Measurements from ENCODE around the gene CEP83.

CEP83 gene, protein sequence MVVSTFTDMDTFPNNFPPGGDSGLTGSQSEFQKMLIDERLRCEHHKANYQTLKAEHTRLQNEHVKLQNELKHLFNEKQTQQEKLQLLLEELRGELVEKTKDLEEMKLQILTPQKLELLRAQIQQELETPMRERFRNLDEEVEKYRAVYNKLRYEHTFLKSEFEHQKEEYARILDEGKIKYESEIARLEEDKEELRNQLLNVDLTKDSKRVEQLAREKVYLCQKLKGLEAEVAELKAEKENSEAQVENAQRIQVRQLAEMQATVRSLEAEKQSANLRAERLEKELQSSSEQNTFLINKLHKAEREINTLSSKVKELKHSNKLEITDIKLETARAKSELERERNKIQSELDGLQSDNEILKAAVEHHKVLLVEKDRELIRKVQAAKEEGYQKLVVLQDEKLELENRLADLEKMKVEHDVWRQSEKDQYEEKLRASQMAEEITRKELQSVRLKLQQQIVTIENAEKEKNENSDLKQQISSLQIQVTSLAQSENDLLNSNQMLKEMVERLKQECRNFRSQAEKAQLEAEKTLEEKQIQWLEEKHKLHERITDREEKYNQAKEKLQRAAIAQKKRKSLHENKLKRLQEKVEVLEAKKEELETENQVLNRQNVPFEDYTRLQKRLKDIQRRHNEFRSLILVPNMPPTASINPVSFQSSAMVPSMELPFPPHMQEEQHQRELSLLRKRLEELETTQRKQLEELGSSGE

DNA sequence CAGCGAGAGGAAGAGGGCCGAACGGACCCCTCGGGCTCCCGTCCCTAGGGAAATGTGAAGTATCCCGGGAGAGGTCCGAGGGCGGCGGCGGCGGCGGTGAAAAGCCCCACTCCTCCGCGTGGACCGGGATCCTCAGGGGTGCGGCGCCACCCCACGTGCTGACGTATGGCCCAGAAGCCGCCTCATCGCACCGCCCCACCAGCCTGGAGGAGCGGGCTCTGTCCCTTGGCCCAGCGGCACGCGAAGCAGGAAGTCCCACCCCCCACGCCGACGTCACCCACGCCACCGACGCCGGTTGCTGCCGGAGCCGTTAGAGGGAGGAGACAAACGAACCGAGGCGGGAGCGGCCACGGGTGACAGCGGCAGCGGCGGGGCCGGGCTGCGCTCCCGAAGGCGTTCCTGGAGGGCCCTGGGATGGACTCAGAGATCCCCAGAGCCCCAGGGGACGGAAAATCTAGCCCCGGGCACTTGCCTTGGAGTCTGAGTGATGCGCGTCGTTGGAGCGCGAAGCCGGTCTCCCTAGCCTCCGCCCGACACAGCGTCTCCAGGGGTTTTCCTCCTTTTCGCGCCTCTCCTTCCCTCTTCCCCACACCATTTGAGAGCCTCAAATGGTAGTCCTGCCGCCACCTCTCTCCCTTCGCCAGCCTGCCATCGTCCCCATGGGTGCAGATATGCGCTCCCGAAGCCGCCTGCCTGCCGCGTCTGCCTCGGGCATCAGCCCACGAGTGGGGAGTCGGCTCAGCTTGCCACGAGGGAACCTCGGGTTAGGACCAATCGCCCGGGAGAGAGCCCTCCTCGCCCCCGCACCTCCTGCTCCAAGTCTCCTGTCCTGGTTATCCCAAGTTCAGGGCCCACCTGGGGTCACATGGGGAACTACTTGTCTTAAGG, at the start of gene CEP83:
CEP83 (minus strand) TSS at position 140 of the 888 bp plus-strand sequence. CDS start 47,377 bp downstream, outside the sequence.
- H4K20me1 ChIP-seq (ENCODE audit: low read depth, low read length), result no peaks in the 10 kb centered on the region
- no peaks in the 10 kb centered on the region for H3K27me3 ChIP-seq (ENCODE audit: low read length)
- H3K9me2 ChIP-seq (replicated peaks; ENCODE audit: insufficient read depth, low read length), result no peaks in the 10 kb centered on the region
- peaks cover 4% of the 10 kb centered on the region; the same call in 1 of the 2 replicates for H3F3A ChIP-seq (ENCODE audit: insufficient read depth)
- peak within 1 kb of the TSS; percentile 84 for H3K9ac ChIP-seq (ENCODE audit: low read length)
- peaks cover 39% of the 10 kb centered on the region for H3K79me2 ChIP-seq (ENCODE audit: insufficient read depth, low read length)
- H3K36me3 ChIP-seq (ENCODE audit: low read length), result no peaks in the 10 kb centered on the region
- TF ChIP-seq, protein P1, sequence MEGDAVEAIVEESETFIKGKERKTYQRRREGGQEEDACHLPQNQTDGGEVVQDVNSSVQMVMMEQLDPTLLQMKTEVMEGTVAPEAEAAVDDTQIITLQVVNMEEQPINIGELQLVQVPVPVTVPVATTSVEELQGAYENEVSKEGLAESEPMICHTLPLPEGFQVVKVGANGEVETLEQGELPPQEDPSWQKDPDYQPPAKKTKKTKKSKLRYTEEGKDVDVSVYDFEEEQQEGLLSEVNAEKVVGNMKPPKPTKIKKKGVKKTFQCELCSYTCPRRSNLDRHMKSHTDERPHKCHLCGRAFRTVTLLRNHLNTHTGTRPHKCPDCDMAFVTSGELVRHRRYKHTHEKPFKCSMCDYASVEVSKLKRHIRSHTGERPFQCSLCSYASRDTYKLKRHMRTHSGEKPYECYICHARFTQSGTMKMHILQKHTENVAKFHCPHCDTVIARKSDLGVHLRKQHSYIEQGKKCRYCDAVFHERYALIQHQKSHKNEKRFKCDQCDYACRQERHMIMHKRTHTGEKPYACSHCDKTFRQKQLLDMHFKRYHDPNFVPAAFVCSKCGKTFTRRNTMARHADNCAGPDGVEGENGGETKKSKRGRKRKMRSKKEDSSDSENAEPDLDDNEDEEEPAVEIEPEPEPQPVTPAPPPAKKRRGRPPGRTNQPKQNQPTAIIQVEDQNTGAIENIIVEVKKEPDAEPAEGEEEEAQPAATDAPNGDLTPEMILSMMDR (IDR thresholded peaks at IDR 0.05; ENCODE audit: insufficient read depth, low read length, poor library complexity, severe bottlenecking), result no peak
- peak within 1 kb of the TSS; percentile 73 for H2AFZ ChIP-seq (ENCODE audit: low read depth, low read length, severe bottlenecking)
- H3K9me3 ChIP-seq (ENCODE audit: insufficient read depth, low read length), result no peaks in the 10 kb centered on the region
- H3K27ac ChIP-seq (ENCODE audit: low read depth, low read length), result peak within 1 kb of the TSS; percentile 29; the same call in 1 of the 2 replicates
- H3K4me3 ChIP-seq (ENCODE audit: insufficient read depth, low read length, poor library complexity, severe bottlenecking), result peak within 1 kb of the TSS; percentile 91
- peak within 1 kb of the TSS; percentile 64 for H3K4me2 ChIP-seq (ENCODE audit: low read depth, low read length, poor library complexity, severe bottlenecking)

DNA sequence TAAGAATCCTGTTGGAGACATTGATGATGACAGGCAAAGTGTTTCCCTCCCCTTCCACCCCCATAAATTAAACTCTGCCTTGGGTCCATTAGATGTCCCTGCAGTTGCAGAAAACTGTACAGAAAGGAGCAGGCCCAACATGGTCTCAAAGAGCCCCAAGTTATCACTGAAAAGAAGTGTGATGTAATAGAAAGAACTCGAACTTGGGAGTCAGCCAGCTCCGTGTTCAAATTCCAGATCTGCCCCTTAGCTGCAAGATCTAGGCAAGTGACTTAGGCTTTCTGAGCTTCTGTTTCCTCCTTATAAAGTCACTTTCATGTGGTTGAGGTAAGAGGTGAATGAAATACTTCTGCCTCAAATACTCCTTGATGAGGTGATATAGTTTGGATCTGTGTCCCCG, 49.6 kb upstream of the CEP83 start:
- Histone ChIP-seq H3K27me3 (ENCODE audit: low read length) (no peaks in the 10 kb centered on the region), H3K36me3 (ENCODE audit: low read length) (no peaks in the 10 kb centered on the region), H3K79me2 (ENCODE audit: insufficient read depth, low read length) (no peaks in the 10 kb centered on the region), H3K27ac (ENCODE audit: low read depth, low read length) (no peak overlapping the region), H3K9me3 (ENCODE audit: insufficient read depth, low read length) (no peaks in the 10 kb centered on the region), H3K4me3 (ENCODE audit: insufficient read depth, low read length, poor library complexity, severe bottlenecking) (no peak overlapping the region), H2AFZ (ENCODE audit: low read depth, low read length, severe bottlenecking) (no peak overlapping the region), H4K20me1 (ENCODE audit: low read depth, low read length) (no peaks in the 10 kb centered on the region), H3K9me2 (replicated peaks; ENCODE audit: insufficient read depth, low read length) (no peaks in the 10 kb centered on the region), H3K4me2 (ENCODE audit: low read depth, low read length, poor library complexity, severe bottlenecking) (no peak overlapping the region), H3F3A (ENCODE audit: insufficient read depth) (no peaks in the 10 kb centered on the region), H3K9ac (ENCODE audit: low read length) (no peak overlapping the region)
- no peak for TF ChIP-seq EZH2phosphoT487 (conservative IDR thresholded peaks at IDR 0.05; ENCODE audit: low read length)
- TF ChIP-seq, protein P1 (IDR thresholded peaks at IDR 0.05; ENCODE audit: insufficient read depth, low read length, poor library complexity, severe bottlenecking), result no peak

DNA sequence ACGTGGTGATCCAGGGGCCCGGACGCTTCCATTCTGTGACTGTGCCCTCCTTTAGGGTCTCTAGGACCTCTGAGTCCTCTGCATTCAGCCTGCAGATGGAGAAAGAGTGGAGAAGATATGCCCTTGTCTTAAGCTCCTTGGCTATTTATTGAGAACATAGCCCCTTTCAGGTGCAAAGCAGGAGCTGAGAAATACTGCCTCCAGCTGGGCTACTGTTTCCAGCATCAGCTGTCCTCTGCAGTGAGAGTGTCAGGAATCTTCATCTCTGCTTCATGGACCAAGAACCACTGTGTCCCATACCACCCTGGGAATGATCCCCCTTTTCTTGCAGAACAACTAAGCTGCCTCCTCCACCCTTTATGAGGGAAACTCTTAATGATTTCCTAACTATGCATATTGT, 47.8 kb upstream of the CEP83 start:
- no peaks in the 10 kb centered on the region for H3K9me2 ChIP-seq (replicated peaks; ENCODE audit: insufficient read depth, low read length)
- no peaks in the 10 kb centered on the region for H3K27me3 ChIP-seq (ENCODE audit: low read length)
- H3K9me3 ChIP-seq (ENCODE audit: insufficient read depth, low read length), result no peaks in the 10 kb centered on the region
- H4K20me1 ChIP-seq (ENCODE audit: low read depth, low read length), result no peaks in the 10 kb centered on the region
- no peak for TF ChIP-seq EZH2phosphoT487 (conservative IDR thresholded peaks at IDR 0.05; ENCODE audit: low read length)
- TF ChIP-seq, protein P1 (IDR thresholded peaks at IDR 0.05; ENCODE audit: insufficient read depth, low read length, poor library complexity, severe bottlenecking), result no peak
- H3K36me3 ChIP-seq (ENCODE audit: low read length), result no peaks in the 10 kb centered on the region
- H3K9ac ChIP-seq (ENCODE audit: low read length), result no peak overlapping the region
- H3F3A ChIP-seq (ENCODE audit: insufficient read depth), result no peaks in the 10 kb centered on the region
- no peak overlapping the region for H2AFZ ChIP-seq (ENCODE audit: low read depth, low read length, severe bottlenecking)
- no peak overlapping the region for H3K4me2 ChIP-seq (ENCODE audit: low read depth, low read length, poor library complexity, severe bottlenecking)
- no peaks in the 10 kb centered on the region for H3K79me2 ChIP-seq (ENCODE audit: insufficient read depth, low read length)
- no peak overlapping the region for H3K4me3 ChIP-seq (ENCODE audit: insufficient read depth, low read length, poor library complexity, severe bottlenecking)
- no peak overlapping the region for H3K27ac ChIP-seq (ENCODE audit: low read depth, low read length)
